ENCODE data around the gene BRAF.
A peak's percentile ranks its signal among the peaks of the same experiment; 100 is the strongest.
"Not testable (repeated sequence)": the region's sequence is repeated elsewhere in the genome, so short reads cannot be mapped to it uniquely, and the experiment has no call there.

BRAF gene

GRCh38 chr7:140869430-140869829 lies 55.3 kb downstream of the BRAF start:
- FAIRE-seq: no peak
- no peak for TF ChIP-seq POLR2A (IDR thresholded peaks at IDR 0.05; ENCODE audit: low read depth, low read length)
- TF ChIP-seq POLR2AphosphoS5 (IDR thresholded peaks at IDR 0.05; ENCODE audit: low read depth, low read length): no peak
- TF ChIP-seq TAF1 (IDR thresholded peaks at IDR 0.05; ENCODE audit: borderline replicate concordance, low read depth, low read length): no peak
- DNase-seq (ENCODE audit: insufficient read length): no peak

DNA sequence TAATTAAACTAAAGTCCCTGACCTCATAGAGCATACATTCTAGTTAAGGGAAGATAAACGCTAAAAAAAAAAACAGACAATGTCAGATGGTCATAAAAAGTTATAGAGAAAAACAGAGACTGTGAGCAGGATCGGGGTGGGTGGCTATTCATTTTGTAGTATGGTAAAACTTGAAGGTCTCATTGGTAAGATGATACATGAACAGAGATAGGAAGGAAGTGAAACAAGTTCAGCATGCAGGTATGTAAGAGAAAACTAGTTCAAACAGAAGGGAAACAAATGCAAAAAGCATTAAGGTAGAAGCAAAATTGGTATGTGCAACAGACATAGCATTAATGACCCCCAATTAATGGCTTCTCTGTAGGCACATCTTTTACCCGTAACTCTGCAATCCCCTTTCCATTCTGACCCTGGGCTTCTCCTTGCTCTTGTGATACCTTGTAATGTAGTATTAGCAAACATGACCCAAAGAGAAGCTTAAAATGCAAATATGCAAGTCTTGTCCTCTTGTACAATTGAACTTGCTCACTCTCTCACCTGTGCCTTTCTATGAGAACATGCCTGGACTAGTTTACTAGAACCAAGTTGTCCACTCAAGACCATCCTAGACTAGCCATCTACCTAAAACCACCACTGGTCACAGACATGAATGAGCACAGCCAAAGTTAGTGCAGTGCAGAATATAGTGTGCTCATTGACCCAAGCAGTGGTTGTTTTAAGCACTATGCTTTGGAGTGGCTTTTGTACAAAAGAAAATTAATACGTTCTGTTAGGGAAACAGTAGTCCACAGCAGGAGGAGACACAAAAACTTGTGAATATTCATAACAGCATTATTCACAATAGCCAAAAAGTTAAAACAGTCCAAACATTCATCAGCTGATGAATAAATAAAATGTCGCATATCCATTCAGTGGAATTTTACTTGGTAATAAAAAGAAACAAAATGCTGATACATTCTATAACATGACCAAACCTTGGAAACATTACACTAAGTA lies 57.0 kb downstream of the BRAF start:
- DNase-seq (ENCODE audit: insufficient read length) (no peak), FAIRE-seq (peak; percentile 30)
- no peak for TF ChIP-seq TAF1 (IDR thresholded peaks at IDR 0.05; ENCODE audit: borderline replicate concordance, low read depth, low read length)
- no peak for TF ChIP-seq POLR2AphosphoS5 (IDR thresholded peaks at IDR 0.05; ENCODE audit: low read depth, low read length)

GRCh38 chr7:140866926-140867325 lies 57.8 kb downstream of the BRAF start:
- DNase-seq (ENCODE audit: insufficient read length): no peak
- TF ChIP-seq TAF1 (IDR thresholded peaks at IDR 0.05; ENCODE audit: borderline replicate concordance, low read depth, low read length): no peak
- TF ChIP-seq POLR2AphosphoS5 (IDR thresholded peaks at IDR 0.05; ENCODE audit: low read depth, low read length): no peak
- TF ChIP-seq POLR2A (IDR thresholded peaks at IDR 0.05; ENCODE audit: low read depth, low read length): no peak
- no peak for FAIRE-seq

DNA sequence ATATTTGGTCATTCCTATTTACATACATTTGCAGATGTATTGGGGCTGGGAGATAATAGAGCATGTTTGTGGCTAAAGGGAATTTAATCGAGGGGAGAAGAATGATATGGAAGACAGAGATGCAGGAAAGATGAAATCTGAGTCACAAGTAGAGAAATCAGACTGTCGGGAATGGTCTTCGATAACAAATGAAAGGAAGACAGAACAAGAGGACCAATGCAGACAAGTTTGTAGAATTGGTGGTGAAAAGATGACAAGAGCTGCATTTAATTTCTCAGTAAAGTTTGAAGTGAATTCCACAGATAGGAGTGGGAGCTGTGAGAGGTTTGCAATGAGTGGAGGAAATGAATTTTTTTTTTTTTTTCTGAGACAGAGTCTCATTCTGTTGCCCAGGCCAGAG lies 60.0 kb downstream of the BRAF start:
- DNase-seq (ENCODE audit: insufficient read length) (no peak), FAIRE-seq (no peak)
- no peak for TF ChIP-seq POLR2AphosphoS5 (IDR thresholded peaks at IDR 0.05; ENCODE audit: low read depth, low read length)
- TF ChIP-seq TAF1 (IDR thresholded peaks at IDR 0.05; ENCODE audit: borderline replicate concordance, low read depth, low read length): no peak
- TF ChIP-seq POLR2A (IDR thresholded peaks at IDR 0.05; ENCODE audit: low read depth, low read length): no peak

GRCh38 chr7:140863867-140864266 lies 60.9 kb downstream of the BRAF start:
- DNase-seq (ENCODE audit: insufficient read length): no peak
- FAIRE-seq: no peak
- TF ChIP-seq TAF1 (IDR thresholded peaks at IDR 0.05; ENCODE audit: borderline replicate concordance, low read depth, low read length) (no peak), POLR2AphosphoS5 (IDR thresholded peaks at IDR 0.05; ENCODE audit: low read depth, low read length) (no peak), POLR2A (IDR thresholded peaks at IDR 0.05; ENCODE audit: low read depth, low read length) (no peak)

- no peak for FAIRE-seq
- no peak for TF ChIP-seq POLR2A (IDR thresholded peaks at IDR 0.05; ENCODE audit: low read depth, low read length)
- no peak for TF ChIP-seq TAF1 (IDR thresholded peaks at IDR 0.05; ENCODE audit: borderline replicate concordance, low read depth, low read length)
- TF ChIP-seq POLR2AphosphoS5 (IDR thresholded peaks at IDR 0.05; ENCODE audit: low read depth, low read length): no peak
These were observed 61.5 kb downstream of the BRAF start for GRCh38 chr7:140863184-140863583.

DNA sequence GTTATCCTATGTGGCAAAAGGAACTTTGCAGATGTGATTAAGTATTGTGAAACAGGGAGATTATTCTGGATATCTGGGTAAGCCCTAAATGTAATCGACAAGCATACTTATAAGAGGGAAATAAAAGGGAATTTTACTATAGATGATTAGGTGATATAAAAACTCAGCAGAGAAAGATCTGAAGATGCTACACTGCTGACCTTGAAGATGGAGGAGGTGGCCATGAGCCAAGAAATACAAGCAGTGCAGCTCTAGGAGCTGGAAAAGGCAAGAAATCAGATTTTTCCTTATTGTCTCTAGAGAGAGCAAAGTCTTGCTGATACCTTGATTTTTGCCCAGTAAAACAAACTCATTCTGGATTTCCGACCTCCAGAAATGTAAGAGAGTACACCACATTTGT lies 67.7 kb downstream of the BRAF start:
- FAIRE-seq: no peak
- TF ChIP-seq POLR2AphosphoS5 (IDR thresholded peaks at IDR 0.05; ENCODE audit: low read depth, low read length) (no peak), TAF1 (IDR thresholded peaks at IDR 0.05; ENCODE audit: borderline replicate concordance, low read depth, low read length) (no peak), POLR2A (IDR thresholded peaks at IDR 0.05; ENCODE audit: low read depth, low read length) (no peak)
- DNase-seq (ENCODE audit: insufficient read length): no peak

More at GRCh38 chr7:140863184-140863583, 61.5 kb downstream of the BRAF start:
- DNase-seq (ENCODE audit: insufficient read length): no peak

DNA sequence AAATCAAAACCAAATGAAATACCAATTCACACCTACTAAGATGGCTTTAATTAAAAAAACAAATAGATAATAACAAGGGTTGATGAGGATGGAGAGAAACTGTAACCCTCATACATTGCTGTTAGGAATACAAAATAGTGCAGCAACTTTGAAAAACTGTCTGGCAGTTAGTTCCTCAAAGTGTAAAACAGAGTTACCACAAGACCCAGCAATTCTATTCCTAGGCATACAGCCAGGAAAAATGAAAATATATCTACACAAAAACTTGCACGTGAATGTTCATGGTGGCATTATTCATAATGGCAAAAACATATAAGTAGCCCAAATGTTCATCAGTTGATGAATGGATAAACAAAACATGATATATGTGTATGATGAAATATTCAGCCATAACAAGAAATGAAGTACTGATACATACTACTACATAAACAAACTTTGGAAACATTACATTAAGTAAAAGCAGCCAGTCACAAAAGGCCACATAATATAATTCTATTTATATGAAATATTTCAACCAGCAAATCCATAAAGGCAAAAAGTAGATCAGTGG lies 83.5 kb downstream of the BRAF start:
- FAIRE-seq (no peak), DNase-seq (ENCODE audit: insufficient read length) (no peak)
- TF ChIP-seq POLR2AphosphoS5 (IDR thresholded peaks at IDR 0.05; ENCODE audit: low read depth, low read length): no peak
- no peak for TF ChIP-seq POLR2A (IDR thresholded peaks at IDR 0.05; ENCODE audit: low read depth, low read length)
- no peak for TF ChIP-seq TAF1 (IDR thresholded peaks at IDR 0.05; ENCODE audit: borderline replicate concordance, low read depth, low read length)

GRCh38 chr7:140831724-140832123 lies 93.0 kb downstream of the BRAF start:
- TF ChIP-seq POLR2AphosphoS5 (IDR thresholded peaks at IDR 0.05; ENCODE audit: low read depth, low read length) (no peak), TAF1 (IDR thresholded peaks at IDR 0.05; ENCODE audit: borderline replicate concordance, low read depth, low read length) (no peak), POLR2A (IDR thresholded peaks at IDR 0.05; ENCODE audit: low read depth, low read length) (no peak)
- no peak for FAIRE-seq
- DNase-seq (ENCODE audit: insufficient read length): no peak

DNA sequence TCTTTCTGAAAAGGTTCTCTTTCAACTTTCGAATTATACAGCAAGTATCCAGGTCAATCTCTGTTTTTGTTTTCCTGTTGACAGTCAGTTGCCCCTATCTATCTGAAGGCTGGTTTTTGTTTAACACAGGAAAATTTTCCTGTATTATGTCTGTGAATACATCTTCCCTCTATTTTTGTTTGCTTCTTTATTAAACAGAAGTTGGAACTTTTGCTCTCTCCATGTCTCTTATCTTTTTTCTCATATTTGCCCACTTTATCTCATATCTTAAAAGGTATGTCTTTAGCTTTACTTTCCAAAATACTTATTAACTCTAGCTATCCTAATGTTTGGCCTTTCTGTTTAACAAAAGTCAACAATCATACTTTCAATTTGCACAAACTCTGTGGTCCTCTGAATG lies 95.0 kb downstream of the BRAF start:
- DNase-seq (ENCODE audit: insufficient read length) (no peak), FAIRE-seq (no peak)
- TF ChIP-seq TAF1 (IDR thresholded peaks at IDR 0.05; ENCODE audit: borderline replicate concordance, low read depth, low read length): no peak
- no peak for TF ChIP-seq POLR2A (IDR thresholded peaks at IDR 0.05; ENCODE audit: low read depth, low read length)
- no peak for TF ChIP-seq POLR2AphosphoS5 (IDR thresholded peaks at IDR 0.05; ENCODE audit: low read depth, low read length)

- TF ChIP-seq POLR2AphosphoS5 (IDR thresholded peaks at IDR 0.05; ENCODE audit: low read depth, low read length) (no peak), TAF1 (IDR thresholded peaks at IDR 0.05; ENCODE audit: borderline replicate concordance, low read depth, low read length) (no peak), POLR2A (IDR thresholded peaks at IDR 0.05; ENCODE audit: low read depth, low read length) (no peak)
- FAIRE-seq (no peak), DNase-seq (ENCODE audit: insufficient read length) (no peak)
These were observed 96.0 kb downstream of the BRAF start for GRCh38 chr7:140828741-140829140.

DNA sequence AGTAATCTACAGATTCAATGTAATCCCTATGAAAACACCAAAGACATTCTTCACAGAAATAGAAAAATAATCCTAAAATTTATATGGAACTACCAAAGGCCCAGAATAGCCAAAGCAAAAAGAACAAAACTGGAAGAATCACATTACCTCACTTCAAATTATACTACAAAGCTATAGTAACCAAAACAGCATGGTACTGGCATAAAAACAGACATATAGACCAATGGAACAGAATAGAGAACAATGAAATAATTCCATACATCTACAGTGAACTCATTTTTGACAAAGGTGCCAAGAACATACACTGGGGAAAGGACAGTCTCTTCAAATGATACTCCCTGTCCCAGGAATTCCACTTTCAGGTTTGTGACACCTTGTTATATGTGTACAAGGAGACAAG lies 107.3 kb downstream of the BRAF start:
- not testable (repeated sequence) for FAIRE-seq; DNase-seq (ENCODE audit: insufficient read length)
